CMK (cell line): ENCODE measurements around the gene ZNF567.

Source experiments
- DNase-seq: peaks from one replicate; pipeline ENCODE4 v3.0.0-alpha.2; 2010; ENCODE audit warnings: low read depth

Gene ZNF567

GRCh38 chr19:36750066-36750691 is 62.8 kb downstream of the ZNF567 start:
- no peak for DNase-seq
